Measurements from ENCODE around the gene PTPRN2. TPM values are rescaled to one million over a fixed set of nuclear protein-coding genes. Genes with fewer than 3 reads are reported as not detected.

Gene PTPRN2
- polyA plus RNA-seq, 1 of the 3 experiments (the other 2 are of a cell fraction): 4.0 TPM

GRCh38 chr7:157574914-157575586, 1012.6 kb downstream of the PTPRN2 start:
- WGBS (ENCODE audit: low lambda C conversion rate): 83% methylated on average over 15 of the region's 15 CpGs
- H4K20me1 ChIP-seq (ENCODE audit: insufficient read depth): no peaks in the 10 kb centered on the region
- no peaks in the 10 kb centered on the region for H3K27me3 ChIP-seq (ENCODE audit: insufficient read depth)
- H3K9me2 ChIP-seq: no peaks in the 10 kb centered on the region
- H3K4me3 ChIP-seq (ENCODE audit: low read depth in 2 of 2, low read length in 1 of 2): no peak overlapping the region
- H3K27ac ChIP-seq (ENCODE audit: low read depth in 2 of 2, low read length in 1 of 2): no peak overlapping the region
- CTCF ChIA-PET: interaction anchor here (0.8 kb wide), 1 partner anchor 188 kb away, joined by 3 read pairs; no protein-coding TSS in a partner anchor
- no peak for DNase-seq
- H3K9me3 ChIP-seq: no peaks in the 10 kb centered on the region
- TF ChIP-seq, protein P1, sequence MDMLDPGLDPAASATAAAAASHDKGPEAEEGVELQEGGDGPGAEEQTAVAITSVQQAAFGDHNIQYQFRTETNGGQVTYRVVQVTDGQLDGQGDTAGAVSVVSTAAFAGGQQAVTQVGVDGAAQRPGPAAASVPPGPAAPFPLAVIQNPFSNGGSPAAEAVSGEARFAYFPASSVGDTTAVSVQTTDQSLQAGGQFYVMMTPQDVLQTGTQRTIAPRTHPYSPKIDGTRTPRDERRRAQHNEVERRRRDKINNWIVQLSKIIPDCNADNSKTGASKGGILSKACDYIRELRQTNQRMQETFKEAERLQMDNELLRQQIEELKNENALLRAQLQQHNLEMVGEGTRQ (IDR thresholded peaks at IDR 0.05; ENCODE audit: borderline replicate concordance, low read depth, low read length): no peak
- TF ChIP-seq TEAD4 (IDR thresholded peaks at IDR 0.05; ENCODE audit: borderline replicate concordance, insufficient read depth) (no peak), TAF1 (IDR thresholded peaks at IDR 0.05; ENCODE audit: borderline replicate concordance, low read depth, low read length) (no peak), EP300 (IDR thresholded peaks at IDR 0.05; ENCODE audit: borderline replicate concordance in 1 of 2, low read depth in 1 of 2, low read length in 1 of 2) (no peak), USF1 (IDR thresholded peaks at IDR 0.05; ENCODE audit: borderline replicate concordance, low read depth) (no peak), MXI1 (IDR thresholded peaks at IDR 0.05; ENCODE audit: low read depth, low read length) (no peak), POLR2AphosphoS5 (IDR thresholded peaks at IDR 0.05; ENCODE audit: low read depth, low read length) (no peak), GABPA (IDR thresholded peaks at IDR 0.05; ENCODE audit: low read depth) (no peak), TCF12 (IDR thresholded peaks at IDR 0.05) (no peak)
- TF ChIP-seq, protein P2, sequence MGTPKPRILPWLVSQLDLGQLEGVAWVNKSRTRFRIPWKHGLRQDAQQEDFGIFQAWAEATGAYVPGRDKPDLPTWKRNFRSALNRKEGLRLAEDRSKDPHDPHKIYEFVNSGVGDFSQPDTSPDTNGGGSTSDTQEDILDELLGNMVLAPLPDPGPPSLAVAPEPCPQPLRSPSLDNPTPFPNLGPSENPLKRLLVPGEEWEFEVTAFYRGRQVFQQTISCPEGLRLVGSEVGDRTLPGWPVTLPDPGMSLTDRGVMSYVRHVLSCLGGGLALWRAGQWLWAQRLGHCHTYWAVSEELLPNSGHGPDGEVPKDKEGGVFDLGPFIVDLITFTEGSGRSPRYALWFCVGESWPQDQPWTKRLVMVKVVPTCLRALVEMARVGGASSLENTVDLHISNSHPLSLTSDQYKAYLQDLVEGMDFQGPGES (IDR thresholded peaks at IDR 0.05; ENCODE audit: low read depth, low read length): no peak
- no peaks in the 10 kb centered on the region for H3K79me2 ChIP-seq (ENCODE audit: insufficient read depth)
- no peaks in the 10 kb centered on the region for H3F3A ChIP-seq (replicated peaks; ENCODE audit: insufficient read depth)
- H3K4me2 ChIP-seq: no peak overlapping the region
- H3K4me1 ChIP-seq (ENCODE audit: control insufficient read depth in 1 of 2, insufficient read depth in 2 of 2, low read depth in 1 of 2, low read length in 1 of 2): no peaks in the 10 kb centered on the region
- no peak overlapping the region for H3K9ac ChIP-seq
- H2AFZ ChIP-seq (ENCODE audit: low read depth): no peak overlapping the region
- POLR2A ChIA-PET: no interaction called here
- peaks cover 0 to 6% of the 10 kb centered on the region in 2 experiments for H3K36me3 ChIP-seq (replicated peaks in 1 of 2; ENCODE audit: control insufficient read depth in 1 of 2, insufficient read depth in 2 of 2, low read length in 1 of 2)

DNA sequence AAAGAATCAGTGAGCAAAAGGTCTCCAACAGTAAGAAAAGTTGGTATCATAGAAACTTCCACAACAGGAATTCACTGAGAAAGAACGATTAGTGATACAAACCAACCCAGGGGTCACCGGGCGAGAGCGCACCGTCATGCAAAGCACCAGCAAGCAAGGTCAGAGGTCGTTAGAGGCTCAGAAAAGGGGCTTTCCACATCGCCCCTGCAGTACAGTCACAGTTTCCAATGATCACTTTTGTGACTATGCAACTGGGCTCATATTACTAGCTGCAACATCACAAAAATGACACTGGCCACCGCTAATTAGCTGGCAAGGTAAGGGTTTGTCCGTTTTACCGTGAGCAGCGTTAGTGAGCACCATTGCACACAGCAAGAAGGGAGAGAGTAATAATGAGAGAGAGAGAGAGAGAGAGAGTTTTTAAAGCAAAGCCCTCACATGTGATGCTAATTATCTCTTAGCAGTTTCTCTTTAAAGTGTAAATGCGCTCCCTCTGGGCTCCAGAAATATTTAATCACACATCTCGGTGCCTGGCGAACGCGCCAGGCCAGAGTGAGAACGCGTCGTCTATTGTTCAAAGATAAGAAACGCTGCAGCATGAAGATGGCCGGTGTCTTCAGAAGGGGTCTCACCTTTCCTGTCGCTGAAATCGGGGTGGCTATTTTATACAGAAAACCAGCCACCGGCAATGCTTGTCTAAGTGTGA, 1013.4 kb downstream of the PTPRN2 start:
- no peaks in the 10 kb centered on the region for H3K9me2 ChIP-seq
- H4K20me1 ChIP-seq (ENCODE audit: insufficient read depth): no peaks in the 10 kb centered on the region
- H3K9ac ChIP-seq: no peak overlapping the region
- no peaks in the 10 kb centered on the region for H3K4me1 ChIP-seq (ENCODE audit: control insufficient read depth in 1 of 2, insufficient read depth in 2 of 2, low read depth in 1 of 2, low read length in 1 of 2)
- H3K27ac ChIP-seq (ENCODE audit: low read depth in 2 of 2, low read length in 1 of 2): no peak overlapping the region
- no peak overlapping the region for H2AFZ ChIP-seq (ENCODE audit: low read depth)
- 85% methylated on average over 24 of the region's 24 CpGs for WGBS (ENCODE audit: low lambda C conversion rate)
- no peaks in the 10 kb centered on the region for H3K9me3 ChIP-seq
- POLR2A ChIA-PET: no interaction called here
- no peak overlapping the region for H3K4me2 ChIP-seq
- H3F3A ChIP-seq (replicated peaks; ENCODE audit: insufficient read depth): no peaks in the 10 kb centered on the region
- peaks cover 0 to 6% of the 10 kb centered on the region in 2 experiments for H3K36me3 ChIP-seq (replicated peaks in 1 of 2; ENCODE audit: control insufficient read depth in 1 of 2, insufficient read depth in 2 of 2, low read length in 1 of 2)
- CTCF ChIA-PET: interaction anchor here (1.0 kb wide), 1 partner anchor 135 kb away, joined by 3 read pairs; no protein-coding TSS in a partner anchor
- no peak for TF ChIP-seq FOXJ3 (CRISPR knock-in tag; IDR thresholded peaks at IDR 0.05)
- TF ChIP-seq NRF1 (IDR thresholded peaks at IDR 0.05; ENCODE audit: low read depth, low read length): no peak
- TF ChIP-seq FOXM1 (IDR thresholded peaks at IDR 0.05; ENCODE audit: low read depth): no peak
- TF ChIP-seq EP300 (IDR thresholded peaks at IDR 0.05; ENCODE audit: borderline replicate concordance in 1 of 2, low read depth in 1 of 2, low read length in 1 of 2): no peak
- TF ChIP-seq TAF1 (IDR thresholded peaks at IDR 0.05; ENCODE audit: borderline replicate concordance, low read depth, low read length): no peak
- TF ChIP-seq GATA2 (CRISPR knock-in tag; IDR thresholded peaks at IDR 0.05): no peak
- TF ChIP-seq MXI1 (IDR thresholded peaks at IDR 0.05; ENCODE audit: low read depth, low read length): no peak
- no peak for TF ChIP-seq SIN3A (IDR thresholded peaks at IDR 0.05; ENCODE audit: borderline replicate concordance, low read depth, low read length)
- no peak for TF ChIP-seq RXRA (IDR thresholded peaks at IDR 0.05; ENCODE audit: borderline replicate concordance, low read depth)
- H3K27me3 ChIP-seq (ENCODE audit: insufficient read depth): no peaks in the 10 kb centered on the region
- H3K4me3 ChIP-seq (ENCODE audit: low read depth in 2 of 2, low read length in 1 of 2): no peak overlapping the region
- H3K79me2 ChIP-seq (ENCODE audit: insufficient read depth): no peaks in the 10 kb centered on the region
- DNase-seq: no peak
